Hepatic stellate cell (primary cell): ENCODE measurements around the gene P3R3URF.
"Not testable (repeated sequence)": the region's sequence is repeated elsewhere in the genome, so short reads cannot be mapped to it uniquely, and the experiment has no call there.

ENCODE experiments used
- DNase-seq: peaks from one replicate; pipeline ENCODE4 v3.0.0; 2011; ENCODE audit warnings: low spot score

Gene P3R3URF

DNA sequence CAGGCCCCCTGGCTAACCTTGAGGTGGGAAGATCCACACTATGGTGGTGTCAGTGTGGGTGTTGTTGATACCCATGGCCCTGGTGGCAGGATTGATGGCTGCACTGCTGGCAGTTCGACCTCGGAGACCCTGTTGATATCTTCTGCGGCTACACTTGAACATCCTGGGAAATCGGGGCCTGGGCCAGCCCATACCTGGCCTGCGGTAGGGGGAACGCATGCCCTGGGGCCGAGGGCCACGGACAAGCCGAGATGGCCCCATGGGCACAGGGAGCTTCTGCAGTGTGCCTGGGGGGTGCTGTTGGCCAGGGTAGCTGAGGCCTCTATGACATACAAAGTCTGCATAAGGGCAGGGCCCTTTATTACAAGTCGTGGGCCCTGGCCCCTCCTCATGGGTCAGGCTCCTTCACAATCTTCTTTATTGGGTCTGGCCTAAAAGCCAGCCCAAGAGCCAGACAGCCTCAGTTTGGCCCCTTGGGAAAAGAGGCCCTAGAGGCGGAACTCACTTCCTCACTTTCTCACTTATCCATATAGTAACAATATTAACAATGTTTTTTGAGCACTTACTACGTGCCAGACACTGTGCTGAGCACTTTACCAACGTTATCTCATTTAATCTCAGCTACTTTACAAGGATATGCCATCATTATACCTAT, at the start of gene P3R3URF:
Gene P3R3URF (minus strand): TSS at position 278 of the 655 bp plus-strand sequence. CDS start 17 bp downstream, at position 261.
- DNase-seq, result no peak

DNA sequence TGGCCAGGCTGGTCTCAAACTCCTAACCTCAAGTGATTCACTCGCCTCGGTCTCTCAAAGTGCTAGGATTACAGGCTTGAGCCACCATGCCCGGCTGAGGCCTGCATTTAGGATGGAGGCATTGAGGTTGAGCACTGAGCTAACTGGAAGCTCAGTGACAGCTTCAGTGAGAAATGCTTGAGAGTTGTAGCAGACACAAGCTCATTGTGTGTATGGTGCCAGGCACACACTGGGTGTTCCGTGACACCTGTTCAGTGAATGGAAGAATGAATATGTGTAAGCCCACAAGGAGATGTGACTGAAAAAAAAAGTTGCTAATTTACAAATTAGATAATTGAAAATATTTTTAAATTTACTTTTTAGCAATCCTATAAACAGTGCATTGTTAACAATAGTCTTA, 48.7 kb upstream of the P3R3URF start:
- no peak for DNase-seq

DNA sequence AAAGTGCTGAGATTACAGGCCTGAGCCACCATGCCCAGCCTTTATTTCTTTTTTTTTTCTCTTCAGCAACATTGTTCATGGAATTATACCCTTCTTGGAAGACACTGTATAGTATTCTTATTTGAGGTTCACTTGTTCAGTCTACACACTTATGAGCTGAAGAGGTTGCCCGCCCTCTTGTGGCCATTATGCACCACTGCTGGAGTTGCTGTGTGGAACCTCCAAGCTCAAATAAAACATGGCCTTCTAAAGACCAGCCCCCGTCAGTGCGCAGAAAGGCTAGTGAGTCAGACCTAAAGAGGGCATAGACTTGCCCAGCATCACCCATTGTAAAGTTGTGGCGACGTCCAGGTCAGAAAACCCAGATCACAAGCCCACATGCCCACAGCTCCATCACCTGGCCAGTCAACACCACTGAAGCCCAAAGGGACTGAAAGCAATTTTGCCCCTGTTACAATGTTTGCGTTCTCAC, 47.2 kb upstream of the P3R3URF start:
- peak; percentile 74 for DNase-seq

DNA sequence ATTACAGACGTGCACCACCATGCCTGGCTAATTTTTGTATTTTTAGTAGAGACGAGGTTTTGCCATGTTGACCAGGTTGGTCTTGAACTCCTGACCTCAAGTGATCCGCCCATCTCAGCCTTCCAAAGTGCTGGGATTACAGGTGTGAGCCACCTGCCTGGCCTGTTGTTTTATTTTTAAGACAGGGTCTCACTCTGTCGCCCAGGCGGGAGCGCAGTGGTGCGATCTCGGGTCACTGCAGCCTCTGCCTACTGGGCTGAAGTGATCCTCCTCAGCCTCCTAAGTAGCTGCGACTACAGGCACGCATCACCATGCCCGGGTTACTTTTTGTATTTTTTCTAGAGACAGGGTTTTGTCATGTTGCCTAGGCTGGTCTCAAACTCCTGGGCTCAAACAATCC, 46.8 kb upstream of the P3R3URF start:
- DNase-seq, result not testable (repeated sequence)

DNA sequence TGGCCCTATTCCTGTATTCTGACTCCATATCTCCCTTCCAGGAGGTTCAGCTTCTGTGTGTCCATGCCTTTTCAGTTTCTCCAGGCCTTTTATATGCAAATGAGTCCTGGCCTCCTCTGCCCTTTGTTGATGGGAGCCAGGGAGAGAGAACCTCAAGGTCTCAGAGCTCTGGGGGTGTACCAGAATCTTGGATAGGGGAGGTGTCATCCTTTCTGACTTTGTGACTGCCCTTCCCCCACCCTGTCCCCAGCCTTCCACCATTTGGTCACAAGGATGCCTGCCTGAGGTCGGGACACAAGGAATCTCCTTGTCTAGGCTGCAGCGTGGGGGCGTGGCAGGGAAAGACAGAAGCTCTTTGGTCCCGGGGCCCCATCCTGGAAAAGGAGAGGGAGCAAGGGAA, 45.5 kb upstream of the P3R3URF start:
- DNase-seq, result no peak

- no peak for DNase-seq
These were observed 44.5 kb upstream of the P3R3URF start for GRCh38 chr1:46220808-46221207.

- no peak for DNase-seq
These were observed 43.5 kb upstream of the P3R3URF start for GRCh38 chr1:46219551-46220520.

DNA sequence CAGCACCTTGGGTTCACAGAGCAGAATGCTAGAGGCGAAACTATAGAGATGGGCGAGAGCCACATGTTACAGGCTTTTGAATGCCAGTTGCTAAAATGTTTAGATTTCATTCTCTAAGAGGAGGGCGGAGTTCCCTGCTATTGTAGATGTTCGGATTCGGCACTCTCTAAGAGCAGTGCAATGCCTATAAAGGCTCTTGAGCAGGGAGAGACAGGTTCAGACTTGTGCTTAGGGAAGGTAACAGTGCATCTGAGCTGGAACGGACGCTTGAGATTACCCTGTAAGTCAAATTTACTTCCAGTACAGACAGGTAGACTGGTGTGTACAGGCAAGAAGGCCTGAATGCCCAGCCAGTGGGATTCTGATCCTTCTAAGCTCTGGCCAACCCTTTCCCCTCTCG, 42.2 kb upstream of the P3R3URF start:
- DNase-seq, result no peak

- no peak for DNase-seq
These were observed 39.2 kb upstream of the P3R3URF start for GRCh38 chr1:46215504-46215903.

DNA sequence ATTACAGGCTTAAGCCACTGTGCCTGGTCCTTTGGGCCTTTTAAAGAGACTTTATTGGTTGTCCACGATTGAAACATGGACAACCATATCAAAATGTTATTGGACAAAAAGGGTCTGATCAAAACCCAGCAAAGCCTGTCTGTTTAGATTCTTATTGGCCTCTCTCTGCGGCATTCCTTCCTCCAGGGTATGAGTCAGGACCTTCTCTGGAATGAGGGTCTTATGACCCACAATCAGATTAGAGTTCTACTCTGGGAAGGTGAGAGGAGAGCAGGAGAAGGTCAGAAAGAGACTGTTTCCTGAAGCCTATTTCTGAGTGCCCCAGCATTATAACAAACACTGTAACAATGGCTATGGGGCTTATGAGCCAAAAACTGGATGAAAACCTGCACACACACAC, 34.8 kb upstream of the P3R3URF start:
- no peak for DNase-seq

- no peak for DNase-seq
These were observed 34.3 kb upstream of the P3R3URF start for GRCh38 chr1:46210561-46210960.

- DNase-seq, result no peak
These were observed 30.1 kb upstream of the P3R3URF start for GRCh38 chr1:46206399-46206798.

DNA sequence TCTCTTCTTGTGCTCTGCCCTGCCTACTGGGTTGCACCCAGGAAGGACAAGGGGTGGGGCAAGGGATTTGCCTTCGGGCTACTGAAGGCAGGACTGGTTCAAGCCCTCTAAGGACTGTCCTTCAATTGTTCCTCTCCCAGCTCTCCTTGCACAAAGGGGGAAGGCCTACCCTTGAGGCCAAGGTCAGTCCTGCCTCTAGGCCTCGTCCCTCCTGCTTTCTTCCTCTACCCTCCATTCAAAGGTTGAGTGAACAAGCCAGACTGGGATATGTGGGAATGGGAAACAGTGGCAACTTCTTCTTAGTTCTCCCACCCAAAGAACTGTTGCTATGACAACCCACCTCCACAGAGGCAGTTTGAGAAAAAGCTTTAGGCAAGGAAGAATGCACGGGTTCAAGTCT, 29.5 kb upstream of the P3R3URF start:
- DNase-seq, result no peak

DNA sequence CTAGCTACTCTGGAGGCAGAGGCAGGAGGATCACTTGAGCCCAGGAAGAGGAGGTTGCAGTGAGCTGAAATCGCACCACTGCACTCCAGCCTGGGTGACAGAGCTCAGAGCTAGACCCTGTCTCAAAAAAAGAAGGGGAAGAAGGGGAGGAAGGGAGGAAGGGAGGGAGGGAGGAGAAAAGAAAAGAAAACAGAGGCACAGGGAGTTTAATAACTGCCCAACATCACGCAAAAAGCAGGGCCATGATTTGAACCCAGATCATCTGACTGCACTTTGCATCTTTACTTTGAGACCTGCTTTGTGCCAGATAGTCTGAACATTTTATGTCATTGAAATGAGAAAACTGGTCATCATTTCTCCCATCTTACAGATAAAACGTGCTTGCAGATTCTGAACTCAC, 28.9 kb upstream of the P3R3URF start:
- no peak for DNase-seq

GRCh38 chr1:46204406-46204742, 28.1 kb upstream of the P3R3URF start:
- no peak for DNase-seq

- DNase-seq, result no peak
These were observed 27.6 kb upstream of the P3R3URF start for GRCh38 chr1:46203738-46204405.

DNA sequence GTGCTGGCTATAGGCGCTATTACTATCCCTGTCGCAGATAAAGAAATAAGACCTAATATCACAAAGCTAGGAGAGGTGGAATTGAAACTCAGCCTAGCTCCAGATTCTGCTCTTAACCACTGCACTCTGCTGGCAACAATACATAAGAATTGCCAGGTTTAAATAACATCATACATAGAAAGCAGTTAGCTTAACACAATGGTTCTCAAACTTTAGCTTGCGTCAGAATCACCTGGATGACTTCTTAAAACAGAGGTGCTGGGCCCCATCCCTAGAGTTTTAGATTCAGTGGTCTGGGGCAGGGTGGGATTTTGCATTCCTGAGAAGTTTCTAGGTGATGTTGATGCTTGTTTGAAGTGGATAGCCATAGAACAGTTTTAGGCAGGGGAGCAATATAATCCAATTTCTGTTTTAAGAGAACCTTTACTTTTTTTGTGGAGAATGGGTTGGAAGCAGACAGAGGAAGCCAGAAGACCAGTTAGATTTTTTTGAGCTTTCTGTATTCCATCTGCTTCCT, 23.0 kb upstream of the P3R3URF start:
- no peak for DNase-seq

DNA sequence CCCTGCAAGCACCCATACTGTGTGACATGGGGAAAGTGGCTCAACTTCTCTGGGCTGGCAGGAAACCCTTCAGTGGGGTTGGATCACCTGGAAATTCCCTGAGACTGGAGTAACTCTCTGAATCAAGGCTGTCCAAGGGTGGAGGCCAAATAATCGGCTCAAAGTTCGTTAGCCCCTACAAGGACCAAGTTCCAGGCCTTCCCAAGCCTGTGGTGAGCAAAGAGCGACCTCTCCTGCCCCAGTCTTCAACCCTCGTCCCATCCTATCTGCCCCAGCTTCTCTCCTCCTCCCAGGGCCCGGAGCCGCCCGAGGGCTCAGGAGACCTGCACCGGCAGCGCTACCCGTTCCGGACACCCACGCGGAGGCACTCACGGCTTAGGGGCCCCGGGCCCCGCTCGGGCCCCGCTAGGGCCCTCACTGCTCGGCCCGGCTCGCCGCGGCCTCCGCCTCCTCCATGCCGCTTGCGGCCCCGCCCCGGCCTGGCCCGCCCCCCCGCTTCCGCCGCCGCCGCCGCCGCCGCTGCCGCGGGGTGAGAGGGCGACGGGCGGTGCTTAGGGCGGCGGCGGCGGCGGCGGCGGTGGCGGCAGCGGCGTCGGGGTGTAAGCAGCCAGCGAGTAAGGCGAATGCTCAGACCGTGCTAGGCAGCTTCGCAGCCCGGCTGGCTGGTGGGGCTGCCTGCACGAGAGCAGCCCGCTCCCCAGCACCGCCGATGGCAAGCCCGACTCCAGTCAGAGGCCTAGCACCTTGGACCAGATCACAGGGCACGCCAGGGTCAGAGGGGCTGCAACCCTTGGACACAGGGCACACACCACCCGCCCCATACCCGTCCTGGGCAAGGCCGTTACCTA, 21.9 kb upstream of the P3R3URF start, which contains the start of gene POMGNT1:
Gene POMGNT1 (minus strand): TSS at position 471 of the 848 bp plus-strand sequence. CDS start 613 bp downstream, outside the sequence.
- DNase-seq, result peak; percentile 91

GRCh38 chr1:46197560-46197963, 21.3 kb upstream of the P3R3URF start:
- no peak for DNase-seq

DNA sequence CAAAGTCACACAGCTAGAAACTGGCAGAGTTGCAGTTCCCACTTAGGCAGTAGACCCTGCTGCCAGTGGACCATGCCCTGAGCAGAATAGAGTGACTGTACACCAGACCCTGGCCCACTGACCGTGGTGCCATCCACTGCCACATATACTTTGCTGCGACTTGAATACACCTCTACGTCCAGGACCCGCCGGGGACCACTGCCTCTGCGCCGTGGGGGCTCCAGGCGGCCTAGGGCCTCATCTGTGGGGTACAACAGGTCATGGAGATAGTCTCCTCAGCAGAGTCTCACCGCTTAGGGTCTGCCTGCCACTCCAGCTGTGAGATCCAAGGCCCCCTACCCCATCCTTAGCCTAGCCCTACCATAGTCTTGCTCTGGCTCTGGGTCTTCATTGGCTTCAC, 20.3 kb upstream of the P3R3URF start:
- DNase-seq, result no peak

DNA sequence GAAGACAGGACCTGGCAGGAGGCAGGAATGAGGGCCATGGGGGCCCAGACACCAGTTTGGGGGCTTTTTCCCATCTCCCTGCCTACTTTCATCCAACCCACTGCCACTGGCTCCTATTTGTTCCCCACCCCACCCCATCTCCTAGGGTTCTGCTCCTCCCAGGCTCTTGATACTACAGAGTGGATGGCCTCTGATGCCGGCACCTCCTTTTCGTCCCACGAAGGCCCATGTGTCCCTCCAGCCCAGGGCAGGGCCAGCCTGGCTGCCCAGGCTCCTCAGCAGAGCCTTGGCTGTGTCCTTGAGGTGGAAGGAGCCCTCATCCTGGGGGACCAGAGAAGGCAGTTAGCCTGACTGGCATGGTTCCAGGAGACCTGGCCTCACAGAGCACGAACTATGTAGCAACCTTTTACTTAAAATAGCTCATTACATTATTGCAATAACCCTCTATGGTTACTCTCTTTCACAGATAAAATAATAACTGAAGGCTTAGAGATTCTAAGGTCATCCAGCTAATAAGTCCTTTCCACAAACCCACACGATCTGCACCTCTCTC, 18.4 kb upstream of the P3R3URF start:
- no peak for DNase-seq
